H1 (cell line): ENCODE data around the gene DHRS13. TPM values are rescaled to one million over a fixed set of nuclear protein-coding genes. Genes with fewer than 3 reads are reported as not detected.

ENCODE experiments used
- BACH1 ChIP-seq: IDR thresholded peaks from 2 replicates; pipeline ENCODE4 v1.6.1; 2012; ENCODE audit warnings: low read length, improper control_type of control experiment
- BRCA1 ChIP-seq: IDR thresholded peaks from 2 replicates; pipeline ENCODE4 v1.6.1; 2012; ENCODE audit warnings: low read depth, low read length, improper control_type of control experiment
- CHD1 ChIP-seq: IDR thresholded peaks from 2 replicates; pipeline ENCODE4 v1.6.1; 2012; ENCODE audit warnings: low read depth, low read length, improper control_type of control experiment
- CHD2 ChIP-seq: IDR thresholded peaks from 2 replicates; pipeline ENCODE4 v1.6.1; 2012; ENCODE audit warnings: low read length, improper control_type of control experiment
- GTF2F1 ChIP-seq: IDR thresholded peaks from 2 replicates; pipeline ENCODE4 v1.6.1; 2012; ENCODE audit warnings: low read depth, low read length, improper control_type of control experiment, borderline replicate concordance
- HDAC2 ChIP-seq, 2 experiments: fragments of 300-600 bp in 1 of 2; sonication (generic) in 1 of 2; IDR thresholded peaks; 2 replicates each; pipeline ENCODE4 v1.6.1; 2011 to 2012; ENCODE audit warnings: low read depth in 2 of 2, low read length in 2 of 2, mild to moderate bottlenecking in 2 of 2, moderate library complexity in 2 of 2, borderline replicate concordance in 1 of 2, inconsistent platforms in 1 of 2
- KDM4A ChIP-seq: IDR thresholded peaks from one replicate; pipeline ENCODE4 v1.7.1; 2012; ENCODE audit warnings: low read depth, mild to moderate bottlenecking, moderate library complexity, low read length, inconsistent platforms; ENCODE audit not compliant: severe bottlenecking
- PHF8 ChIP-seq: fragments of 200-600 bp; sonication (generic); conservative IDR thresholded peaks from 2 replicates; pipeline ENCODE4 v1.7.1; 2012; ENCODE audit warnings: low read depth, mild to moderate bottlenecking, inconsistent platforms, low read length, moderate library complexity
- POLR2A ChIP-seq, 2 experiments: IDR thresholded peaks; 1 replicate in 1 of 2; 2 replicates in 1 of 2; pipeline ENCODE4 v1.6.1; 2011; ENCODE audit warnings: low read depth in 2 of 2, low read length in 2 of 2, mild to moderate bottlenecking in 2 of 2; ENCODE audit errors: control extremely low read depth in 1 of 2
- POLR2AphosphoS5 ChIP-seq: IDR thresholded peaks from 2 replicates; pipeline ENCODE4 v1.6.1; 2011; ENCODE audit warnings: low read depth, low read length
- RBBP5 ChIP-seq: IDR thresholded peaks from 2 replicates; pipeline ENCODE4 v1.7.1; 2012; ENCODE audit warnings: low read depth, mild to moderate bottlenecking, inconsistent platforms, low read length, moderate library complexity, borderline replicate concordance
- SAP30 ChIP-seq: fragments of 300-600 bp; sonication (generic); IDR thresholded peaks from 2 replicates; pipeline ENCODE4 v1.7.1; 2012; ENCODE audit warnings: low read length, moderate library complexity, mild to moderate bottlenecking, inconsistent platforms; ENCODE audit not compliant: insufficient read depth, insufficient replicate concordance
- SIX5 ChIP-seq: IDR thresholded peaks from 2 replicates; pipeline ENCODE4 v1.6.1; 2011; ENCODE audit warnings: mild to moderate bottlenecking, low read depth, low read length
- SP1 ChIP-seq: IDR thresholded peaks from 2 replicates; pipeline ENCODE4 v1.6.1; 2011; ENCODE audit warnings: low read depth, low read length
- SP2 ChIP-seq: IDR thresholded peaks from 2 replicates; pipeline ENCODE4 v1.6.1; 2012; ENCODE audit warnings: mild to moderate bottlenecking, low read length, inconsistent platforms
- SP4 ChIP-seq: IDR thresholded peaks from 2 replicates; pipeline ENCODE4 v1.6.1; 2012; ENCODE audit warnings: low read length, inconsistent platforms
- SRF ChIP-seq: IDR thresholded peaks from 2 replicates; pipeline ENCODE4 v1.6.1; 2011; ENCODE audit warnings: mild to moderate bottlenecking, low read depth, low read length, moderate library complexity
- TAF1 ChIP-seq: IDR thresholded peaks from 2 replicates; pipeline ENCODE4 v1.6.1; 2011; ENCODE audit warnings: mild to moderate bottlenecking, low read depth, low read length
- TEAD4 ChIP-seq: IDR thresholded peaks from 2 replicates; pipeline ENCODE4 v1.6.1; 2012; ENCODE audit warnings: low read depth, low read length, inconsistent platforms, mixed read lengths
- ZNF274 ChIP-seq: IDR thresholded peaks from 2 replicates; pipeline ENCODE4 v1.7.0; 2012; ENCODE audit warnings: low read length, borderline replicate concordance; ENCODE audit errors: extremely low read depth
- polyA plus RNA-seq, 7 experiments: library from polyadenylated mRNA; depleted of rRNA in 3 of 7; stranded (reverse) in 5 of 7; unstranded in 2 of 7; fragments of >200 nt in 5 of 7; fragments of 200-250 nt in 2 of 7; gene quantifications; 1 replicate in 5 of 7; 2 replicates in 1 of 7; 4 replicates in 1 of 7; pipeline versions ENCODE4 v1.2.1 to v1.2.3, GENCODE V29; 2011 to 2013; ENCODE audit warnings: missing spikeins in 2 of 7, mixed read lengths in 2 of 7
- total RNA-seq: library from RNA; stranded (reverse); fragmentation: NEBNext Ultra II Directional; extraction: Animal tissue kit (Norgen Biotek cat#: 25700); gene quantifications from 2 replicates; pipeline ENCODE4 v1.2.1, GENCODE V29; 2021
- TF ChIP-seq, protein P1 (sequence below): IDR thresholded peaks from 2 replicates; pipeline ENCODE4 v1.6.1; 2011; ENCODE audit warnings: low read depth, mild to moderate bottlenecking, low read length; ENCODE audit not compliant: insufficient read depth

Gene DHRS13
- total and polyA plus RNA-seq, 2 of the 8 experiments (the other 6 are each of a cell fraction or from before 2014, with no cell fraction given) = 23.7 to 30.0 TPM

DNA sequence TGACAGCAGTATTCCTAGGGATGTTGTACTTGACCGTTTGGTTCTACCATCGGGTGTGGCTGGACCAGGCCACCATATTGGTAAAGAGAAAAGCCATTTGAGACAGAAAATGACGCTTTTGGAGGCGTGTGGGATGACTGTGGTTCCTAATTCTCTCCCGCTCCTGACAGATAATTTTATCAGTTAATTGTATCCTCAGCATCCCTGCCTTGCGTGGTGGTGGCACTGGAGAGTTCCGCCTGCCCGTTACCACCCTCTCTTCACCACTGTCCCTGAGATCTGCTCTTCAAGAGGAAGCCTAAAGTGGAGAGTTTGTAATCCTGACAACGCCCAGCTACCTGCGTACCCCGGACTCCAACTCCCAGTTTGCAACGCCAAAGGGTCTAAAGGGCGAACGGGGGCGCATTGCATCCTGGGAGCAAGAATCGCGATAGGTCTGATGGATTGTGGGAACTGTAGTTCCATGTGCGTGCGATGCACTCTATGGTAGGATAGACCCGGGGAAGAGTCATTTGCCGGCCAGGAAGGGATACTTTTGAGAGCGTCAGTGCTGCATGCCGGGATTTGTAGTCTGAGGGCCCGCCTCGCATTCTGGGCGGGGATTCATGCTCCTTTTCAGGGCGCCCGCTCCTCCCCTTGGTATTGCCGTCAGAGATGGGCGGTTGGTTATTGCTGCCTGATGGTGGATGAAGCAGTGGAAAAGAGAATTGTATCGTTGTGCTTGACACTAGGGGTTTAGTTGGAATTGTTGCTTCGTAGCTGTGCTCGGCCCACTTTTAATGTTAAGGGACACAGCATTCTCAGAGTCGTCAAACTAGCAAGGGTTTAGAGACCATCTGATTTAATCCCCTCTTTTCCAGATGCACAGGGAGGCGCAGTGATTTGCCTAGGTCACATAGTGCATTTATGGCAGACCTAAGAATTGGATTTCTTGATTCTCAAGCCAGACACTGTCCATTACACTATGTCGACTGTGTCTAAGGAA, 49.4 kb upstream of the DHRS13 start (continued):
- TF ChIP-seq PHF8 = peak; percentile 36; the same call in 1 of the 2 replicates
- peak; percentile 86 for TF ChIP-seq BRCA1
- peak; percentile 49 to 60; a peak in 2 of 3 replicates for TF ChIP-seq POLR2A (IDR thresholded peaks at IDR 0.05; ENCODE audit: control extremely low read depth in 1 of 2, low read depth in 2 of 2, low read length in 2 of 2)
- TF ChIP-seq CHD1 = peak; percentile 65; the same call in 1 of the 2 replicates
- no peak for TF ChIP-seq SRF
- peak; percentile 14; the same call in 1 of the 2 replicates for TF ChIP-seq TAF1
- TF ChIP-seq SP1 = peak; percentile 56; the same call in 1 of the 2 replicates
- peak; percentile 92 for TF ChIP-seq SAP30
- peak; percentile 64 for TF ChIP-seq POLR2AphosphoS5
- peak; percentile 91 for TF ChIP-seq KDM4A
- TF ChIP-seq RBBP5 = no peak
- no peak for TF ChIP-seq GTF2F1
- TF ChIP-seq HDAC2 (IDR thresholded peaks at IDR 0.05; ENCODE audit: borderline replicate concordance in 1 of 2, low read depth in 2 of 2, low read length in 2 of 2) = no peak
- peak; percentile 99 for TF ChIP-seq CHD2
- peak; percentile 37; the same call in 1 of the 2 replicates for TF ChIP-seq BACH1
- no peak for TF ChIP-seq ZNF274
- no peak; the same call in 1 of the 2 replicates for TF ChIP-seq SP4
- TF ChIP-seq SIX5 = peak; percentile 99
- TF ChIP-seq TEAD4 = peak; percentile 52; the same call in 1 of the 2 replicates
- TF ChIP-seq, protein P1, sequence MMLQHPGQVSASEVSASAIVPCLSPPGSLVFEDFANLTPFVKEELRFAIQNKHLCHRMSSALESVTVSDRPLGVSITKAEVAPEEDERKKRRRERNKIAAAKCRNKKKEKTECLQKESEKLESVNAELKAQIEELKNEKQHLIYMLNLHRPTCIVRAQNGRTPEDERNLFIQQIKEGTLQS = 0 out of 2 replicates have a peak, but pooled peaks have one; percentile 1
- TF ChIP-seq SP2 = peak; percentile 21; the same call in 1 of the 2 replicates
